Upper lobe of right lung (tissue), 1 donor: ENCODE data around the gene CASK. TPM values are rescaled to one million over a fixed set of nuclear protein-coding genes. Genes with fewer than 3 reads are reported as not detected.
A peak's percentile ranks its signal among the peaks of the same experiment; 100 is the strongest.
"Not testable (repeated sequence)": the region's sequence is repeated elsewhere in the genome, so short reads cannot be mapped to it uniquely, and the experiment has no call there.

Source experiments
- ATAC-seq: fragments of 200-7000 bp; cut with Tn5 transposase; one replicate; pipeline ENCODE4 v1.9.1; 2020; ENCODE audit warnings: mild to moderate bottlenecking, moderate library complexity
- DNase-seq: peaks from one replicate; pipeline ENCODE4 v3.0.0-alpha.2; 2020
- H3K27ac ChIP-seq: fragments of 200-600 bp; one replicate; pipeline ENCODE4 v1.8.0; 2022
- H3K27me3 ChIP-seq: fragments of 200-600 bp; one replicate; pipeline ENCODE4 v1.8.0; 2022; ENCODE audit warnings: mild to moderate bottlenecking
- H3K36me3 ChIP-seq: fragments of 200-600 bp; one replicate; pipeline ENCODE4 v1.8.0; 2022
- H3K4me1 ChIP-seq: fragments of 200-600 bp; one replicate; pipeline ENCODE4 v1.8.0; 2022
- H3K4me3 ChIP-seq: fragments of 200-600 bp; one replicate; pipeline ENCODE4 v1.8.0; 2022; ENCODE audit warnings: mild to moderate bottlenecking
- H3K9me3 ChIP-seq: fragments of 200-600 bp; one replicate; pipeline ENCODE4 v1.8.0; 2022
- intact Hi-C: fragments of 100-400 bp; cut with DNase I; formaldehyde crosslinking; loops from one replicate; pipeline ENCODE4 v1.11.0; 2022
- total RNA-seq: library from RNA; stranded (reverse); fragmentation: NEBNext Ultra II Directional; extraction: Animal tissue kit (Norgen Biotek cat#: 25700); gene quantifications from one replicate; pipeline ENCODE4 v1.2.1, GENCODE V29; 2021
- TF ChIP-seq, protein P1 (sequence below): fragments of 200-600 bp; IDR thresholded peaks from one replicate; pipeline ENCODE4 v1.8.0; 2022; ENCODE audit warnings: antibody characterized with exemption
- donor health status: DM: no; HTN: yes; CAD: no; lungs with severe emphysema.

CASK gene
- total RNA-seq, 1 donor from 2014 or later = 60.4 TPM

GRCh38 chrX:41721590-41721989, 201.8 kb downstream of the CASK start:
- intact Hi-C loops = no loop called here

DNA sequence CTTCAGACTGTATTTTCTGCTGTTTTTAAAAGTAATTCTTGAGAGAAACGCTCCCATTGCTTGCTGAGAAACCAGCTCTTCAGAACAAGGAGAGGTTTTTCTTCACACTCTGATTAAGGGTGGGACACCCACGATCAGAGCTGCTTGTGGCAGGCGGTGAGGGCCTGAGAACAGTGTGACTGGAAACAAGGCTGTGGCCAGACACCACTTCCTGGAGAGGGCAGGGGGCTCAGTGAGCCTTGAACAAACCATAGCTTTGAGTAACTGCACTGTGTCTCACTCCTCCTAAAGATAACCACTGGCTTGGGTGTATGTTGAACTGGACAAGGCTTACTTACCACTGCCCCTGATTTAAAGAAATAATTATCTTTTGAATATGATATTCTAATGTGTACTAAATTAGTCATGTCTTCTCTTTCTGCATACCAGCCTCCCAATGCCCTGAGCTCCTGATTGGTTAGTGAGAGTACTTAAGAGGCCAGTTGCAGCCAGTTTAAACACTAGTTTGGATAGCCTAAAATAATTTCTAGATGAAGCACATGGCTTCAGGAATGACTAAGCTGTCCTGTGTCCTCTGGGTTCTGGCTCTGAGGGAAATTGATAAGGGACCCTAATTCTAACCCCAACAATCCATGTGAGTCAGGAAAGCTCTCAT, 203.1 kb downstream of the CASK start:
- peaks cover 6% of the 10 kb centered on the region for H3K4me1 ChIP-seq
- TF ChIP-seq, protein P1, sequence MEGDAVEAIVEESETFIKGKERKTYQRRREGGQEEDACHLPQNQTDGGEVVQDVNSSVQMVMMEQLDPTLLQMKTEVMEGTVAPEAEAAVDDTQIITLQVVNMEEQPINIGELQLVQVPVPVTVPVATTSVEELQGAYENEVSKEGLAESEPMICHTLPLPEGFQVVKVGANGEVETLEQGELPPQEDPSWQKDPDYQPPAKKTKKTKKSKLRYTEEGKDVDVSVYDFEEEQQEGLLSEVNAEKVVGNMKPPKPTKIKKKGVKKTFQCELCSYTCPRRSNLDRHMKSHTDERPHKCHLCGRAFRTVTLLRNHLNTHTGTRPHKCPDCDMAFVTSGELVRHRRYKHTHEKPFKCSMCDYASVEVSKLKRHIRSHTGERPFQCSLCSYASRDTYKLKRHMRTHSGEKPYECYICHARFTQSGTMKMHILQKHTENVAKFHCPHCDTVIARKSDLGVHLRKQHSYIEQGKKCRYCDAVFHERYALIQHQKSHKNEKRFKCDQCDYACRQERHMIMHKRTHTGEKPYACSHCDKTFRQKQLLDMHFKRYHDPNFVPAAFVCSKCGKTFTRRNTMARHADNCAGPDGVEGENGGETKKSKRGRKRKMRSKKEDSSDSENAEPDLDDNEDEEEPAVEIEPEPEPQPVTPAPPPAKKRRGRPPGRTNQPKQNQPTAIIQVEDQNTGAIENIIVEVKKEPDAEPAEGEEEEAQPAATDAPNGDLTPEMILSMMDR = no peak
- no peaks in the 10 kb centered on the region for H3K9me3 ChIP-seq
- DNase-seq = no peak
- no peak overlapping the region for H3K4me3 ChIP-seq
- intact Hi-C loops = no loop called here
- no peak overlapping the region for H3K27ac ChIP-seq
- no peaks in the 10 kb centered on the region for H3K36me3 ChIP-seq
- ATAC-seq = peak; percentile 60
- no peaks in the 10 kb centered on the region for H3K27me3 ChIP-seq

More at GRCh38 chrX:41721590-41721989, 201.8 kb downstream of the CASK start:
- H3K36me3 ChIP-seq = no peaks in the 10 kb centered on the region
- no peaks in the 10 kb centered on the region for H3K27me3 ChIP-seq
- no peak for DNase-seq
- ATAC-seq = no peak
- peaks cover 6% of the 10 kb centered on the region for H3K4me1 ChIP-seq
- no peak overlapping the region for H3K4me3 ChIP-seq
- no peaks in the 10 kb centered on the region for H3K9me3 ChIP-seq
- TF ChIP-seq, protein P1 = no peak
- no peak overlapping the region for H3K27ac ChIP-seq

- DNase-seq, ATAC-seq, intact Hi-C loops: not testable (repeated sequence)
Observed at GRCh38 chrX:41719610-41720009, 203.7 kb downstream of the CASK start.

GRCh38 chrX:41718481-41719235, 204.7 kb downstream of the CASK start:
- TF ChIP-seq, protein P1 = no peak
- DNase-seq (no peak), ATAC-seq (no peak)
- Histone ChIP-seq H3K4me1 (peaks cover 5% of the 10 kb centered on the region), H3K9me3 (no peaks in the 10 kb centered on the region), H3K4me3 (no peak overlapping the region), H3K27ac (no peak overlapping the region), H3K36me3 (no peaks in the 10 kb centered on the region), H3K27me3 (no peaks in the 10 kb centered on the region)
- intact Hi-C loops = no loop called here

More at GRCh38 chrX:41719610-41720009, 203.7 kb downstream of the CASK start:
- not testable (repeated sequence) for H3K9me3 ChIP-seq, H3K4me3 ChIP-seq, H3K27ac ChIP-seq, H3K27me3 ChIP-seq, H3K4me1 ChIP-seq, H3K36me3 ChIP-seq

DNA sequence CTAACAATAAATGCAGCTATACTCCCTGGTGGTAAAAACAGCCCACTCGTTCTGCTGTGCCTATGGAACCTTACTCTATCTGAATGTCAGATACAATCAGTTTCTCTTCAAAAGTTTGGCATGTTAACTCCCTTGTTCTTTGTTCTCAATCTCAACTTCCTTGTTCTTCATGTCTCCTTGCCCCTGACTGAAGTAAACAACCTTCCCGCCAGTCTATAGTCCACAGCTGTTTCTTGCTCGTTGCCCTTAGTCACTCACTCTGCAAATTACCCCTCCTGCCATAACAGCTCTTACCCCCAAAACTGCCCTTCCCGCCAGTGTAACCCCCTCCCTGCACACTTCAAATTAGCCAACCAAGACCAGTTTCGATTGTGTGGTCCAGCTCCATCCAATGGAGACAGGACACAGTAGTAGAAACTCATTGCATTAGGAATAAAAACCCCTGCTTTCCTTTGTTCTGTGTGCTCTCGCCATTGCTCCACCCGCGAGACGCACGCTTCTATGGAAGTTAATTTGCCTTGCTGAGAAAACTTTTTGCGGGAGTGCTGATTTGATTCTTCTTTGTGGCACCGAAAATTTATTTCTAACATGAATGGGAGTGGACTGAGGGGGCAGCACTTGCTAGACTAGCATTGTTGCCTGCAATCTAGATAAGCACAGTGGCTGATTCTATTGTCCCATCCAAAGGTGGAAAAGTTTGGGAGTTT, 206.4 kb downstream of the CASK start:
- Histone ChIP-seq H3K4me3 (no peak overlapping the region), H3K27ac (no peak overlapping the region), H3K36me3 (no peaks in the 10 kb centered on the region), H3K4me1 (no peaks in the 10 kb centered on the region), H3K9me3 (no peaks in the 10 kb centered on the region), H3K27me3 (no peaks in the 10 kb centered on the region)
- no peak for DNase-seq
- no peak for ATAC-seq
- TF ChIP-seq, protein P1 = no peak
- intact Hi-C loops = no loop called here

GRCh38 chrX:41716222-41716621, 207.1 kb downstream of the CASK start:
- TF ChIP-seq, protein P1 = no peak
- no peak overlapping the region for H3K4me3 ChIP-seq
- no peak for ATAC-seq
- H3K27ac ChIP-seq = no peak overlapping the region
- DNase-seq = no peak
- intact Hi-C loops = no loop called here
- no peaks in the 10 kb centered on the region for H3K4me1 ChIP-seq
- H3K27me3 ChIP-seq = no peaks in the 10 kb centered on the region
- H3K36me3 ChIP-seq = no peaks in the 10 kb centered on the region
- H3K9me3 ChIP-seq = no peaks in the 10 kb centered on the region
